K562 (cell line): ENCODE data around the gene URAD.

Source experiments
- ARID2 ChIP-seq: fragments of 450-650 bp; IDR thresholded peaks from 2 replicates; pipeline ENCODE4 v1.6.1; 2017; ENCODE audit warnings: antibody characterized with exemption, mild to moderate bottlenecking
- CTCF ChIP-seq, 3 experiments: IDR thresholded peaks in 2 of 3; conservative IDR thresholded peaks in 1 of 3; 2 replicates each; pipeline ENCODE4 v1.5.1; 2011 to 2012; ENCODE audit warnings: low read length in 3 of 3, mild to moderate bottlenecking in 3 of 3, control low read depth in 2 of 3, improper control_type of control experiment in 1 of 3, inconsistent platforms in 1 of 3, low read depth in 1 of 3, mixed read lengths in 1 of 3, moderate library complexity in 1 of 3; ENCODE audit not compliant: insufficient read depth in 2 of 3
- MCM2 ChIP-seq: fragments of 450-650 bp; IDR thresholded peaks from 2 replicates; pipeline ENCODE4 v1.6.1; 2017; ENCODE audit warnings: low read depth, mild to moderate bottlenecking
- NFRKB ChIP-seq: fragments of 450-650 bp; IDR thresholded peaks from 2 replicates; pipeline ENCODE4 v1.6.1; 2016; ENCODE audit warnings: low read depth
- SRSF1 ChIP-seq: fragments of 200-400 bp; formaldehyde crosslinking; IDR thresholded peaks from 2 replicates; pipeline ENCODE4 v1.6.1; 2017; ENCODE audit warnings: mild to moderate bottlenecking, low read depth, low read length, moderate library complexity
- YBX1 ChIP-seq: fragments of 450-650 bp; IDR thresholded peaks from 2 replicates; pipeline ENCODE4 v1.7.1; 2016; ENCODE audit warnings: mild to moderate bottlenecking
- ZBTB33 ChIP-seq: sonication (generic); formaldehyde crosslinking; IDR thresholded peaks from 2 replicates; pipeline ENCODE4 v1.8.1; 2023; ENCODE audit warnings: mild to moderate bottlenecking, missing genetic modification reagents
- ZKSCAN1 ChIP-seq: fragments of 150-350 bp; IDR thresholded peaks from 2 replicates; pipeline ENCODE4 v1.6.1; 2016; ENCODE audit warnings: low read depth, low read length
- ZNF12 ChIP-seq: sonication (generic); formaldehyde crosslinking; IDR thresholded peaks from 2 replicates; pipeline ENCODE4 v1.4.0; 2020; ENCODE audit warnings: mild to moderate bottlenecking, missing genetic modification reagents
- ZNF561 ChIP-seq: fragments of 450-650 bp; formaldehyde crosslinking; conservative IDR thresholded peaks from 2 replicates; pipeline ENCODE4 v1.4.0; 2020; ENCODE audit warnings: mild to moderate bottlenecking, moderate library complexity

- TF ChIP-seq ZNF12 (CRISPR knock-in tag) (no peak), CTCF (IDR thresholded peaks at IDR 0.05 in 2 of 3, conservative IDR thresholded peaks at IDR 0.05 in 1 of 3; ENCODE audit: insufficient read depth in 2 of 3, low read depth in 1 of 3, low read length in 3 of 3) (no peak), MCM2 (no peak), ARID2 (no peak), NFRKB (no peak), ZKSCAN1 (no peak), ZBTB33 (CRISPR knock-in tag) (no peak), SRSF1 (no peak), ZNF561 (CRISPR knock-in tag) (no peak), YBX1 (no peak)
Measured at GRCh38 chr13:27971236-27971645, 17.3 kb downstream of the URAD start.
